ENCODE measurements around the gene VRK3.
"Not testable (repeated sequence)": the region's sequence is repeated elsewhere in the genome, so short reads cannot be mapped to it uniquely, and the experiment has no call there.

The VRK3 gene

GRCh38 chr19:49985871-49986270 lies 39.3 kb downstream of the VRK3 start:
- DNase-seq, result no peak

GRCh38 chr19:49984491-49984890 lies 40.7 kb downstream of the VRK3 start:
- no peak for DNase-seq

GRCh38 chr19:49983645-49984229 lies 41.4 kb downstream of the VRK3 start:
- peak; percentile 21 to 53 for DNase-seq

GRCh38 chr19:49981603-49982593 lies 43.3 kb downstream of the VRK3 start:
- no peak for DNase-seq

- DNase-seq, result no peak
These were observed 46.8 kb downstream of the VRK3 start for GRCh38 chr19:49978324-49978723.

GRCh38 chr19:49977881-49978280 lies 47.3 kb downstream of the VRK3 start:
- no peak for DNase-seq

- no peak for DNase-seq
These were observed 48.1 kb downstream of the VRK3 start for GRCh38 chr19:49977076-49977475.

GRCh38 chr19:49976496-49976895 lies 48.7 kb downstream of the VRK3 start:
- no peak for DNase-seq

- no peak for DNase-seq
These were observed 50.1 kb downstream of the VRK3 start for GRCh38 chr19:49975051-49975450.

- no peak for DNase-seq
These were observed 51.2 kb downstream of the VRK3 start for GRCh38 chr19:49973987-49974386.

- DNase-seq, result no peak
These were observed 52.3 kb downstream of the VRK3 start for GRCh38 chr19:49972841-49973240.

GRCh38 chr19:49971991-49972411 lies 53.2 kb downstream of the VRK3 start:
- no peak for DNase-seq

GRCh38 chr19:49969355-49969754 lies 55.8 kb downstream of the VRK3 start:
- DNase-seq, result not testable (repeated sequence)

- DNase-seq, result no peak
These were observed 56.8 kb downstream of the VRK3 start for GRCh38 chr19:49968279-49968922.

- not testable (repeated sequence) for DNase-seq
These were observed 64.2 kb downstream of the VRK3 start, which contains the start of gene SIGLEC11 for GRCh38 chr19:49960980-49961379. TSS of gene SIGLEC11 (minus strand) at chr19:49961172. CDS start at chr19:49961081, 91 bp downstream.

GRCh38 chr19:49959892-49960291 lies 65.3 kb downstream of the VRK3 start:
- not testable (repeated sequence) for DNase-seq

- DNase-seq, result not testable (repeated sequence)
These were observed 66.6 kb downstream of the VRK3 start for GRCh38 chr19:49958596-49958995.

GRCh38 chr19:49958144-49958543 lies 67.0 kb downstream of the VRK3 start:
- not testable (repeated sequence) for DNase-seq

- DNase-seq, result no peak
These were observed 67.8 kb downstream of the VRK3 start for GRCh38 chr19:49957262-49957915.

GRCh38 chr19:49956115-49956495 lies 69.1 kb downstream of the VRK3 start:
- DNase-seq, result no peak

GRCh38 chr19:49954933-49955332 lies 70.2 kb downstream of the VRK3 start:
- DNase-seq, result no peak

- DNase-seq, result no peak
These were observed 70.9 kb downstream of the VRK3 start for GRCh38 chr19:49954092-49954829.

Data from bone marrow (tissue), 2 donors.